Ectodermal cell (in vitro differentiated cells): Measurements from ENCODE around the gene GPT2.

Experiments
- H3K27ac ChIP-seq: 2 replicates; pipeline ENCODE4 v1.7.0; 2013; ENCODE audit warnings: mild to moderate bottlenecking, low read depth, low read length; ENCODE audit not compliant: insufficient read depth, poor library complexity, severe bottlenecking
- H3K27me3 ChIP-seq: 2 replicates; pipeline ENCODE4 v1.7.0; 2013; ENCODE audit warnings: mild to moderate bottlenecking, low read length; ENCODE audit not compliant: insufficient read depth, control insufficient read depth, poor library complexity, severe bottlenecking
- H3K36me3 ChIP-seq: one replicate; pipeline ENCODE4 v1.7.0; 2013; ENCODE audit warnings: low read length; ENCODE audit not compliant: control insufficient read depth, insufficient read depth
- H3K4me1 ChIP-seq: one replicate; pipeline ENCODE4 v1.7.0; 2013; ENCODE audit warnings: low read length; ENCODE audit not compliant: control insufficient read depth, insufficient read depth
- H3K4me3 ChIP-seq: 2 replicates; pipeline ENCODE4 v1.7.0; 2013; ENCODE audit warnings: low read depth, low read length, control low read depth; ENCODE audit not compliant: insufficient read depth
- H3K9me3 ChIP-seq: 2 replicates; pipeline ENCODE4 v1.7.0; 2013; ENCODE audit warnings: mild to moderate bottlenecking, low read length, moderate library complexity; ENCODE audit not compliant: control insufficient read depth
- WGBS, 2 experiments: methylation state at CpG; one replicate each; pipeline ENCODE4 v1.1.7; 2013; ENCODE audit warnings: missing lambda C conversion rate in 2 of 2; 5-methylcytosine and 5-hydroxymethylcytosine counted together

Gene GPT2

DNA sequence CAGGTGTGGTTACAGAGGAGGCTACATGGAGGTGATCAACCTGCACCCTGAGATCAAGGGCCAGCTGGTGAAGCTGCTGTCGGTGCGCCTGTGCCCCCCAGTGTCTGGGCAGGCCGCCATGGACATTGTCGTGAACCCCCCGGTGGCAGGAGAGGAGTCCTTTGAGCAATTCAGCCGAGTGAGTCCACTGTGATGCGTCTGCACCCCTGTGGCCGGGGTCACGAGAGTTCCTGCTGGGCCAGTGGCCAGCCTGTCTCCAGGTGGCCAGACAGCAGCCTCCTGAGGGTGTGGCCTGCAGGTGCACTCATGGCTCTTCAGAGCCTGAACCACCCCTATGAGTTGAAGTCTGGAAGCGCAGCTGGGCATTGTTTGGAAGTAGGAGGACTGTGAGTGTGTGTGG, 38.1 kb downstream of the GPT2 start:
- Histone ChIP-seq H3K4me3 (no peak overlapping the region), H3K9me3 (no peaks in the 10 kb centered on the region), H3K36me3 (peaks cover 42% of the 10 kb centered on the region), H3K27ac (no peak overlapping the region), H3K27me3 (no peaks in the 10 kb centered on the region), H3K4me1 (no peaks in the 10 kb centered on the region)
- 94 to 95% methylated on average over 10 of the region's 10 CpGs for WGBS, 2 experiments

- Histone ChIP-seq H3K4me1 (no peaks in the 10 kb centered on the region), H3K27ac (no peak overlapping the region), H3K4me3 (no peak overlapping the region), H3K36me3 (peaks cover 50% of the 10 kb centered on the region), H3K9me3 (no peaks in the 10 kb centered on the region), H3K27me3 (no peaks in the 10 kb centered on the region)
- WGBS, 2 experiments: 94 to 96% methylated on average over 19 of the region's 19 CpGs
These were observed 39.5 kb downstream of the GPT2 start for GRCh38 chr16:46923513-46924295.

GRCh38 chr16:46924402-46924801, 40.2 kb downstream of the GPT2 start:
- H3K4me3 ChIP-seq: no peak overlapping the region
- peaks cover 54% of the 10 kb centered on the region for H3K36me3 ChIP-seq
- H3K9me3 ChIP-seq: no peaks in the 10 kb centered on the region
- H3K4me1 ChIP-seq: no peaks in the 10 kb centered on the region
- H3K27me3 ChIP-seq: no peaks in the 10 kb centered on the region
- WGBS, 2 experiments: 95 to 99% methylated on average over 6 of the region's 6 CpGs
- H3K27ac ChIP-seq: no peak overlapping the region

GRCh38 chr16:46926470-46927225, 42.5 kb downstream of the GPT2 start:
- peaks cover 52% of the 10 kb centered on the region for H3K36me3 ChIP-seq
- H3K27ac ChIP-seq: no peak overlapping the region
- 94 to 96% methylated on average over 13 of the region's 13 CpGs for WGBS, 2 experiments

DNA sequence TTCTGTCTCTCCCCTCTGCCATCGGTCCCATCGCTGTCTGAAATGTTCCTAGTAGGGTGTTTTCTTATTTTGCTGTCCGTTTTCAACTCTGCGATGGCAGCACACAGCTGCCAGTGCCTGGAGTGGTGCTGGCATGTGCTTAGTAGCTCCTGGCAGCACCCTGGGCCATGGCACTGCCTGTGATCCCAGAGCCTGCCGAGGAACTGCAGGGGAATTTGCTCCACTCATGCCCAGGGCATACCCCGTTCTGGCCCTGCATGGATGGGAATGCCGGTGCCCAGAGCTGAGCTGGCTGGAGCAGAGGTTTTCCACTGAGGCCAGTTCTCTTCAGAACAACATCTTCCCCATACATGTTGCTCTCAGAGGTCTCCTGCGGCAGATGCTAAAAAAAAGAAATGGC, 43.1 kb downstream of the GPT2 start:
- 92 to 98% methylated on average over 8 of the region's 8 CpGs for WGBS, 2 experiments
- no peaks in the 10 kb centered on the region for H3K4me1 ChIP-seq
- H3K9me3 ChIP-seq: no peaks in the 10 kb centered on the region
- H3K27me3 ChIP-seq: no peaks in the 10 kb centered on the region
- H3K36me3 ChIP-seq: peaks cover 47% of the 10 kb centered on the region
- no peak overlapping the region for H3K27ac ChIP-seq
- no peak overlapping the region for H3K4me3 ChIP-seq

More at GRCh38 chr16:46926470-46927225, 42.5 kb downstream of the GPT2 start:
- no peaks in the 10 kb centered on the region for H3K9me3 ChIP-seq
- H3K4me3 ChIP-seq: no peak overlapping the region
- H3K27me3 ChIP-seq: no peaks in the 10 kb centered on the region
- no peaks in the 10 kb centered on the region for H3K4me1 ChIP-seq

- no peaks in the 10 kb centered on the region for H3K9me3 ChIP-seq
- no peak overlapping the region for H3K27ac ChIP-seq
- WGBS, 2 experiments: 94 to 95% methylated on average over 15 of the region's 15 CpGs
- no peaks in the 10 kb centered on the region for H3K4me1 ChIP-seq
- peaks cover 39% of the 10 kb centered on the region for H3K36me3 ChIP-seq
- H3K27me3 ChIP-seq: no peaks in the 10 kb centered on the region
- no peak overlapping the region for H3K4me3 ChIP-seq
These were observed 44.6 kb downstream of the GPT2 start for GRCh38 chr16:46928811-46929210.

DNA sequence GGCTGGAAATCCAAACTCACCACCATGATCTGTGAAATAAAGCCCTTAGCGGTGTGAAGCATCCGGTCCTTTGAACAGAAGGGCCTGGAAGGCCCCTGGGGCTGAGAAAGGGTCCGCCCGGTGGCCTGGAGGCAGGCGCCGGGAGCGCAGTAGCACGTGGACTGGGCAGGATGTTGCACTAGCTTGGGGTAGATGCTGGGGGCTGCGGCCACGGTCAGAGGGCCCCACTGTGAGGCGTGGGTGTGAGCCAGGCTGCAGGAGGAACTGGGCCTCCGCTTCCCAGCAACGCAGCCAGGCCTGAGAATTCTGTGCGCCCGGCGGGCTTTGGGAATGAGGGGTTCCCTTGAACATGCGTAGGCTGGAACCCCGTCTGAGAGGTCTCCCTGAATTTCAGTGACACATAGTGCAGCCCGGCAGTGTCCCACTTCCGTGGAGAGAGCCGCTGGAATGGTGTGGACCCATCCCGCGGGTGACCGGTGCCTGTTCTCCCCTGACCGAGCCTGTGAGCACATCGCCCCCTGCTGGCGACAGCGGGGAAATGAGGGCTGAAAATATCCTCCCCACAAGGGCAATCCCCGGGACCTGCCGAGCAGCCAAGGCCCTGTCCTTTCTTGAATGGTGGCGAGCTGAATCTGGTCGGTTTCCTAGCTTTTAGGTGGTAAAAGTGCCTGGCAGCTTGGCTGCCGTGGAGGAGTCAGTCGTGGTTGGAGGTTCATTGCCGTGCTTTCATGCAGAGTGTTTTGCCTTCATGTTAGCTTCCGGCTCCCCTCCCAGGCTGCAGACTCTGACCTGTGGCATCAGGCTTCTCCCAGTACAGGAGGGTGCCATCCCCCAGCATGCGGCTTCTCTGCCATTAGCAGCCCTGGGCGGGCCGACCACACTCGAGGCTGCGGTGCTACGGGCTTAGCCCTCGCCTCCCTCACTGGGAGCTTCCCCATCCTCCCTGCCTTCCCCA, 45.5 kb downstream of the GPT2 start:
- Histone ChIP-seq H3K36me3 (peaks cover 32% of the 10 kb centered on the region), H3K9me3 (no peaks in the 10 kb centered on the region), H3K27ac (no peak overlapping the region), H3K4me3 (no peak overlapping the region), H3K4me1 (no peaks in the 10 kb centered on the region), H3K27me3 (no peaks in the 10 kb centered on the region)
- WGBS, 2 experiments: 76 to 78% methylated on average over 43 of the region's 43 CpGs

GRCh38 chr16:46930861-46931260, 46.7 kb downstream of the GPT2 start:
- WGBS, 2 experiments: 94 to 95% methylated on average over 8 of the region's 8 CpGs
- Histone ChIP-seq H3K9me3 (no peaks in the 10 kb centered on the region), H3K4me3 (no peak overlapping the region), H3K27ac (no peak overlapping the region), H3K36me3 (peaks cover 27% of the 10 kb centered on the region), H3K4me1 (no peaks in the 10 kb centered on the region), H3K27me3 (no peaks in the 10 kb centered on the region)

GRCh38 chr16:46932802-46933201, 48.6 kb downstream of the GPT2 start:
- Histone ChIP-seq H3K27me3 (no peaks in the 10 kb centered on the region), H3K27ac (no peak overlapping the region), H3K9me3 (no peaks in the 10 kb centered on the region), H3K4me1 (no peaks in the 10 kb centered on the region), H3K36me3 (peaks cover 11% of the 10 kb centered on the region), H3K4me3 (no peak overlapping the region)
- WGBS, 2 experiments: 69 to 71% methylated on average over 7 of the region's 7 CpGs

GRCh38 chr16:46937536-46937935, 53.4 kb downstream of the GPT2 start:
- Histone ChIP-seq H3K9me3 (no peaks in the 10 kb centered on the region), H3K4me1 (no peaks in the 10 kb centered on the region), H3K27ac (no peak overlapping the region), H3K4me3 (no peak overlapping the region), H3K27me3 (no peaks in the 10 kb centered on the region), H3K36me3 (no peaks in the 10 kb centered on the region)
